Karpas-422 (cell line): Measurements from ENCODE around the gene GRAMD2A. TPM values are rescaled to one million over a fixed set of nuclear protein-coding genes. Genes with fewer than 3 reads are reported as not detected.
A peak's percentile ranks its signal among the peaks of the same experiment; 100 is the strongest.

Experiments
- DNase-seq: peaks from one replicate; pipeline ENCODE4 v3.0.0-alpha.2; 2015
- H2AFZ ChIP-seq: fragments of 200-600 bp; sonication (generic); 2 replicates; pipeline ENCODE4 v1.6.1; 2014; ENCODE audit warnings: antibody characterized with exemption, low read length, mixed read lengths
- H3K27ac ChIP-seq: fragments of 200-600 bp; sonication (generic); 2 replicates; pipeline ENCODE4 v1.5.1; 2014; ENCODE audit warnings: mild to moderate bottlenecking, low read length, moderate library complexity
- H3K27me3 ChIP-seq: fragments of 200-600 bp; sonication (generic); 2 replicates; pipeline ENCODE4 v1.6.1; 2014; ENCODE audit warnings: low read length, mixed read lengths
- H3K36me3 ChIP-seq: fragments of 200-600 bp; sonication (generic); 2 replicates; pipeline ENCODE4 v1.6.1; 2014; ENCODE audit warnings: low read length, mixed read lengths; ENCODE audit not compliant: insufficient read depth
- H3K4me1 ChIP-seq: fragments of 200-600 bp; sonication (generic); 2 replicates; pipeline ENCODE4 v1.6.1; 2014; ENCODE audit warnings: mild to moderate bottlenecking, low read length, mixed read lengths
- H3K4me2 ChIP-seq: fragments of 200-600 bp; sonication (generic); 2 replicates; pipeline ENCODE4 v1.6.1; 2014; ENCODE audit warnings: low read length, low read depth, mild to moderate bottlenecking; ENCODE audit not compliant: poor library complexity, severe bottlenecking
- H3K4me3 ChIP-seq: fragments of 200-600 bp; sonication (generic); 2 replicates; pipeline ENCODE4 v1.5.1; 2014; ENCODE audit warnings: mild to moderate bottlenecking, antibody characterized with exemption, low read length, mixed read lengths
- H3K79me2 ChIP-seq: fragments of 200-600 bp; sonication (generic); 2 replicates; pipeline ENCODE4 v1.6.1; 2014; ENCODE audit warnings: mild to moderate bottlenecking, low read length, mixed read lengths
- H3K9ac ChIP-seq: fragments of 200-600 bp; sonication (generic); 2 replicates; pipeline ENCODE4 v1.6.0; 2014; ENCODE audit warnings: low read length
- H3K9me2 ChIP-seq: fragments of 200-600 bp; sonication (generic), shearing (Covaris generic); replicated peaks from 2 replicates; pipeline ENCODE4 v1.6.0; 2014; ENCODE audit warnings: mild to moderate bottlenecking, low read length, moderate library complexity; ENCODE audit not compliant: insufficient read depth
- H3K9me3 ChIP-seq: fragments of 300-700, 200-600 bp; sonication (generic); 2 replicates; pipeline ENCODE4 v1.6.1; 2014; ENCODE audit warnings: low read length, mixed read lengths
- H4K20me1 ChIP-seq: fragments of 200-600 bp; sonication (generic); 2 replicates; pipeline ENCODE4 v1.6.1; 2014; ENCODE audit warnings: mild to moderate bottlenecking, antibody characterized with exemption, low read length, low read depth; ENCODE audit not compliant: insufficient read depth
- total RNA-seq: library from RNA; depleted of rRNA; stranded (reverse); fragments of >200 nt; shearing (Covaris generic); gene quantifications from 2 replicates; pipeline ENCODE4 v1.2.3, GENCODE V29; 2014; ENCODE audit warnings: low replicate concordance

The GRAMD2A gene
- total RNA-seq, 1 experiment from 2014 or later: not detected

GRCh38 chr15:72235298-72235697 is 37.7 kb upstream of the GRAMD2A start:
- Histone ChIP-seq H3K27ac (no peak overlapping the region), H3K4me2 (no peak overlapping the region), H3K9ac (no peak overlapping the region), H3K4me1 (peaks cover 11% of the 10 kb centered on the region), H3K36me3 (no peaks in the 10 kb centered on the region), H3K79me2 (peaks cover 7% of the 10 kb centered on the region), H3K9me3 (no peaks in the 10 kb centered on the region), H2AFZ (no peak overlapping the region), H4K20me1 (no peaks in the 10 kb centered on the region), H3K27me3 (no peaks in the 10 kb centered on the region), H3K4me3 (no peak overlapping the region), H3K9me2 (no peaks in the 10 kb centered on the region)
- DNase-seq: no peak

GRCh38 chr15:72233769-72234168 is 36.2 kb upstream of the GRAMD2A start:
- no peak overlapping the region for H3K4me2 ChIP-seq
- DNase-seq: no peak
- H3K27me3 ChIP-seq: no peaks in the 10 kb centered on the region
- H3K9me2 ChIP-seq: no peaks in the 10 kb centered on the region
- H2AFZ ChIP-seq: no peak overlapping the region
- no peaks in the 10 kb centered on the region for H3K9me3 ChIP-seq
- no peak overlapping the region for H3K9ac ChIP-seq
- H3K79me2 ChIP-seq: peaks cover 22% of the 10 kb centered on the region
- H3K36me3 ChIP-seq: peaks cover 5% of the 10 kb centered on the region; the same call in 1 of the 2 replicates
- H3K27ac ChIP-seq: no peak overlapping the region
- peaks cover 13% of the 10 kb centered on the region for H4K20me1 ChIP-seq
- H3K4me1 ChIP-seq: peaks cover 18% of the 10 kb centered on the region
- no peak overlapping the region for H3K4me3 ChIP-seq

GRCh38 chr15:72231833-72232478 is 34.4 kb upstream of the GRAMD2A start:
- H3K36me3 ChIP-seq: peaks cover 5% of the 10 kb centered on the region; the same call in 1 of the 2 replicates
- H3K4me1 ChIP-seq: peaks cover 37% of the 10 kb centered on the region
- peak; percentile 59 for DNase-seq
- H3K79me2 ChIP-seq: peaks cover 40% of the 10 kb centered on the region
- no peaks in the 10 kb centered on the region for H3K9me3 ChIP-seq
- no peaks in the 10 kb centered on the region for H3K9me2 ChIP-seq
- H2AFZ ChIP-seq: peak overlapping the region; percentile 98
- peaks cover 28% of the 10 kb centered on the region for H4K20me1 ChIP-seq
- no peaks in the 10 kb centered on the region for H3K27me3 ChIP-seq
- peak overlapping the region; percentile 96 for H3K4me3 ChIP-seq
- peak overlapping the region; percentile 94 for H3K4me2 ChIP-seq
- peak overlapping the region; percentile 10; the same call in 1 of the 2 replicates for H3K27ac ChIP-seq
- H3K9ac ChIP-seq: peak overlapping the region; percentile 99

GRCh38 chr15:72231066-72231832 is 33.7 kb upstream of the GRAMD2A start, which contains the start of gene PKM:
PKM (minus strand) TSS chr15:72231190; CDS start chr15:72219097, 12,093 bp downstream.
- Histone ChIP-seq H3K9ac (peak within 1 kb of the TSS; percentile 99), H3K9me3 (no peaks in the 10 kb centered on the region), H4K20me1 (peaks cover 33% of the 10 kb centered on the region), H3K4me2 (peak within 1 kb of the TSS; percentile 94), H3K79me2 (peaks cover 48% of the 10 kb centered on the region), H3K4me3 (peak within 1 kb of the TSS; percentile 96), H2AFZ (peak within 1 kb of the TSS; percentile 98), H3K27ac (peak within 1 kb of the TSS; percentile 91), H3K36me3 (peaks cover 5% of the 10 kb centered on the region; the same call in 1 of the 2 replicates), H3K27me3 (no peaks in the 10 kb centered on the region), H3K9me2 (no peaks in the 10 kb centered on the region), H3K4me1 (peaks cover 42% of the 10 kb centered on the region)
- DNase-seq: peak; percentile 99

GRCh38 chr15:72230197-72231065 is 32.8 kb upstream of the GRAMD2A start:
- H3K9ac ChIP-seq: peak overlapping the region; percentile 99
- peaks cover 50% of the 10 kb centered on the region for H3K4me1 ChIP-seq
- H3K27me3 ChIP-seq: no peaks in the 10 kb centered on the region
- H3K9me2 ChIP-seq: no peaks in the 10 kb centered on the region
- peak; percentile 92 for DNase-seq
- H3K36me3 ChIP-seq: peaks cover 12% of the 10 kb centered on the region
- H3K4me3 ChIP-seq: peak overlapping the region; percentile 96
- H3K9me3 ChIP-seq: no peaks in the 10 kb centered on the region
- peaks cover 56% of the 10 kb centered on the region for H3K79me2 ChIP-seq
- peaks cover 40% of the 10 kb centered on the region for H4K20me1 ChIP-seq
- peak overlapping the region; percentile 91 for H3K27ac ChIP-seq
- peak overlapping the region; percentile 94 for H3K4me2 ChIP-seq
- H2AFZ ChIP-seq: no peak overlapping the region

- Histone ChIP-seq H4K20me1 (peaks cover 43% of the 10 kb centered on the region), H3K9me3 (no peaks in the 10 kb centered on the region), H3K27me3 (no peaks in the 10 kb centered on the region), H3K9me2 (no peaks in the 10 kb centered on the region), H3K79me2 (peaks cover 60% of the 10 kb centered on the region), H3K36me3 (peaks cover 15% of the 10 kb centered on the region), H3K27ac (peak overlapping the region; percentile 91), H3K4me3 (peak overlapping the region; percentile 96), H3K4me2 (peak overlapping the region; percentile 94), H2AFZ (no peak overlapping the region), H3K9ac (peak overlapping the region; percentile 99), H3K4me1 (peaks cover 53% of the 10 kb centered on the region)
- DNase-seq: no peak
These were observed 32.3 kb upstream of the GRAMD2A start for GRCh38 chr15:72229947-72230196.

- Histone ChIP-seq H3K9ac (peak overlapping the region; percentile 99), H3K4me1 (peaks cover 53% of the 10 kb centered on the region), H3K4me3 (peak overlapping the region; percentile 96), H2AFZ (no peak overlapping the region), H4K20me1 (peaks cover 47% of the 10 kb centered on the region), H3K4me2 (peak overlapping the region; percentile 94), H3K79me2 (peaks cover 64% of the 10 kb centered on the region), H3K9me2 (no peaks in the 10 kb centered on the region), H3K27me3 (no peaks in the 10 kb centered on the region), H3K9me3 (no peaks in the 10 kb centered on the region), H3K36me3 (peaks cover 17% of the 10 kb centered on the region), H3K27ac (peak overlapping the region; percentile 91)
- DNase-seq: peak; percentile 67
These were observed 31.7 kb upstream of the GRAMD2A start for GRCh38 chr15:72229076-72229946.
